B cell (primary cell): ENCODE results near the gene PPP1R27. TPM values are rescaled to one million over a fixed set of nuclear protein-coding genes. Genes with fewer than 3 reads are reported as not detected.

ENCODE experiments used
- ATAC-seq: fragments of 200-7000 bp; cut with Tn5 transposase; one replicate; pipeline ENCODE4 v1.10.0; 2021; ENCODE audit warnings: low read depth, mild to moderate bottlenecking, moderate number of reproducible peaks, moderate library complexity
- CTCF ChIA-PET: fragments of 350-600 bp; sonication (Branson Sonifier 250); formaldehyde crosslinking; loops from one replicate; lab custom pipeline; 2021; ENCODE audit warnings: antibody characterized with exemption, inconsistent platforms; lab: Charles Lee
- POLR2A ChIA-PET: fragments of 350-600 bp; sonication (Branson Sonifier 250); formaldehyde crosslinking; loops from one replicate; lab custom pipeline; 2021; ENCODE audit warnings: antibody characterized with exemption; lab: Charles Lee
- DNase-seq: peaks from one replicate; pipeline ENCODE4 v3.0.0; 2013
- H2AFZ ChIP-seq: 2 replicates; pipeline ENCODE4 v1.6.1; 2012; ENCODE audit warnings: mild to moderate bottlenecking, low read depth, low read length; ENCODE audit not compliant: insufficient read depth, poor library complexity, severe bottlenecking
- H3K27ac ChIP-seq, 2 donors: 1 replicate in 1 of 2; 2 replicates in 1 of 2; pipeline ENCODE4 v1.5.1; 2012 to 2013; ENCODE audit warnings: low read length in 2 of 2, mild to moderate bottlenecking in 2 of 2, moderate library complexity in 1 of 2
- H3K27me3 ChIP-seq, 4 experiments: fragments of 200-600 bp in 1 of 4; sonication (generic) in 1 of 4; replicated peaks in 1 of 4; 1 replicate in 2 of 4; 2 replicates in 2 of 4; pipeline versions ENCODE4 v1.6.1 to v1.7.0; 2013 to 2016; ENCODE audit warnings: low read length in 3 of 4, mild to moderate bottlenecking in 2 of 4, mixed read lengths in 1 of 4, moderate library complexity in 1 of 4; ENCODE audit not compliant: insufficient read depth in 4 of 4, control insufficient read depth in 3 of 4; ENCODE audit errors: control extremely low read depth in 1 of 4
- H3K36me3 ChIP-seq, 2 experiments: replicated peaks in 1 of 2; 1 replicate in 1 of 2; 2 replicates in 1 of 2; pipeline versions ENCODE4 v1.6.1 to v1.7.1; 2013; ENCODE audit warnings: low read length in 1 of 2; ENCODE audit not compliant: insufficient read depth in 2 of 2, control insufficient read depth in 1 of 2; ENCODE audit errors: control extremely low read depth in 1 of 2, extremely low read depth in 1 of 2
- H3K4me1 ChIP-seq, 2 donors: fragments of 200-600 bp in 1 of 2; sonication (generic) in 1 of 2; 1 replicate in 1 of 2; 2 replicates in 1 of 2; pipeline versions ENCODE4 v1.5.1 to v1.6.1; 2013 to 2017; ENCODE audit warnings: low read length in 2 of 2; ENCODE audit not compliant: control insufficient read depth in 2 of 2, insufficient read depth in 2 of 2
- H3K4me2 ChIP-seq: replicated peaks from 2 replicates; pipeline ENCODE3; 2012; ENCODE audit warnings: mild to moderate bottlenecking, low read depth, low read length; ENCODE audit not compliant: poor library complexity, severe bottlenecking
- H3K4me3 ChIP-seq, 5 experiments: fragments of 200-600 bp in 1 of 5; sonication (generic) in 1 of 5; 1 replicate in 3 of 5; 2 replicates in 2 of 5; pipeline versions ENCODE4 v1.5.1 to v1.7.0; 2011 to 2016; ENCODE audit warnings: low read length in 4 of 5, mild to moderate bottlenecking in 4 of 5, low read depth in 2 of 5, control low read depth in 1 of 5, moderate library complexity in 1 of 5; ENCODE audit not compliant: insufficient read depth in 1 of 5; ENCODE audit errors: control extremely low read depth in 1 of 5, extremely low read depth in 1 of 5
- H3K79me2 ChIP-seq: fragments of 200-600 bp; sonication (generic); one replicate; pipeline ENCODE4 v1.6.0; 2016; ENCODE audit warnings: low read length; ENCODE audit not compliant: control insufficient read depth, insufficient read depth
- H3K9ac ChIP-seq: fragments of 200-600 bp; sonication (generic); 2 replicates; pipeline ENCODE4 v1.6.1; 2017; ENCODE audit warnings: mild to moderate bottlenecking, low read length, moderate library complexity
- H3K9me3 ChIP-seq, 3 donors: one replicate each; pipeline versions ENCODE4 v1.6.1 to v1.7.1; 2013; ENCODE audit warnings: low read length in 2 of 3; ENCODE audit not compliant: control insufficient read depth in 2 of 3, insufficient read depth in 1 of 3; ENCODE audit errors: control extremely low read depth in 1 of 3
- H4K20me1 ChIP-seq: 2 replicates; pipeline ENCODE4 v1.6.0; 2012; ENCODE audit warnings: mild to moderate bottlenecking, low read length; ENCODE audit not compliant: insufficient read depth, control insufficient read depth, poor library complexity, severe bottlenecking
- H3K27ac Mint-ChIP-seq: one replicate; pipeline ENCODE4 v1.8.0; 2021; ENCODE audit warnings: mixed read lengths
- H3K27me3 Mint-ChIP-seq: one replicate; pipeline ENCODE4 v1.8.0; 2021; ENCODE audit warnings: mixed read lengths
- H3K4me1 Mint-ChIP-seq: one replicate; pipeline ENCODE4 v1.8.0; 2021; ENCODE audit warnings: mixed read lengths
- H3K4me3 Mint-ChIP-seq: one replicate; pipeline ENCODE4 v1.8.0; 2021; ENCODE audit warnings: mixed read lengths
- H3K9me3 Mint-ChIP-seq: one replicate; pipeline ENCODE4 v1.8.0; 2022; ENCODE audit warnings: mixed read lengths; ENCODE audit not compliant: insufficient read depth
- WGBS: methylation state at CpG from one replicate; pipeline ENCODE4 v1.1.5; 2013; ENCODE audit warnings: missing lambda C conversion rate; ENCODE audit not compliant: insufficient coverage; 5-methylcytosine and 5-hydroxymethylcytosine counted together
- intact Hi-C: fragments of 100-400 bp; cut with micrococcal nuclease; formaldehyde crosslinking; loops from one replicate; pipeline ENCODE4 v1.10.0; 2022
- polyA plus RNA-seq: library from polyadenylated mRNA; depleted of rRNA; stranded (reverse); fragments of >200 nt; gene quantifications from 2 replicates; pipeline ENCODE4 v1.2.3, GENCODE V29; 2012
- total RNA-seq, 2 donors: library from RNA; stranded (reverse); fragments of 120-200 nt in 1 of 2; gene quantifications; 1 replicate in 1 of 2; 2 replicates in 1 of 2; pipeline versions ENCODE4 v1.2.3 to v1.2.4, GENCODE V29; 2013 to 2022
- TF ChIP-seq, protein P1 (sequence below): fragments of 200-600 bp; IDR thresholded peaks from one replicate; pipeline ENCODE4 v1.8.0; 2022; ENCODE audit warnings: antibody characterized with exemption, mild to moderate bottlenecking

PPP1R27 gene
- total and polyA plus RNA-seq, 2 donors (not counting 1 experiment from before 2014, with no cell fraction given): not detected

DNA sequence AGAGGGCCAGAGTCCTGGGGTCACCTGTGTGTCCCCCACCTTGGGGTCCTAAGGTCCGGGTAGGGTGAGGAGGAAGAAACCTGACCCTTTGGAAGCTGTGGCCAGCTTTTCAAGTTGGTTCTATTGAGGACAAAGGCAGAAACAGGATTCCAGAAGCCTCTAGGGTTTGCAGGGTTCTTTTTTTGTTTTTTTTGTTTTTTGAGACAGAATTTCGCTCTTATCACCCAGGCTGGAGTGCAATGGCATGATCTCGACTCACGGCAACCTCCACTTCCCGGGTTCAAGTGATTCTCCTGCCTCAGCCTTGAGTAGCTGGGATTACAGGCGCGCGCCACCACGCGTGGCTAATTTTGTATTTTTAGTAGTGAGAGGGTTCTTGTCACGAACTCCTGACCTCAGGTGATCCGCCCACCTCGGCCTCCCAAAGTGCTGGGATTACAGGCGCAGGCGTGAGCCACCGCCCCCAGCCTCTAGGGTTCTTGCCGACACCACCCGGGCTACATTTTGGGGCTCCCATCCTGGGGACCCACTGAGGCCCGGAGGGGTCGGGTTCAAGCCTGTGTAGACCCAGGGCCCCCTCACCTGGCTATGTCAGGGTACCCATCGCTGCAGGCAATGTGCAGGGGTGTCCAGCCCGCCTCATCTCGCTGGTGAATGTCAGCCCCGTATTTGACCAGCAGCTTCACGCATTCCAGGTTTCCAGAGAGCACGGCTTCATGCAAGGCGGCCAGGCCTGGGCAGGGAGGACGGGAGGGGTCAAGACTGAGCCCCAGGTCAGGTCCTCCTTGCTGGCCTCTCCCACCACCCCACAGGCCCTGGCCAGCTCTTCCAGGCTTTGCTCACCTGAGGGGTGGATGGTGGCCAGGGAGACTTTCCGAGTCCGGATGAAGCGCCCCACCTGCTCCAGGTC lies 674 bp downstream of the PPP1R27 start:
- peak overlapping the region; percentile 83 for H2AFZ ChIP-seq
- peaks cover 20% of the 10 kb centered on the region for H3K79me2 ChIP-seq
- peak overlapping the region; percentile 91 for H3K9ac ChIP-seq
- Mint-ChIP-seq H3K9me3 (no peaks in the 10 kb centered on the region), H3K4me3 (peak overlapping the region; percentile 85), H3K4me1 (peaks cover 21% of the 10 kb centered on the region), H3K27ac (peak overlapping the region; percentile 89), H3K27me3 (no peaks in the 10 kb centered on the region)
- ChIA-PET POLR2A (interaction anchor here (1.0 to 1.8 kb wide), 4 partner anchors 14 to 36 kb away, joined by 4 to 9 read pairs (median 6); partner anchors contain the start of gene P4HB), CTCF (interaction anchor here (1.6 kb wide), 1 partner anchor 36 kb away, joined by 4 read pairs; no protein-coding TSS in a partner anchor)
- peaks cover 18 to 20% of the 10 kb centered on the region in 2 donors for H3K4me1 ChIP-seq
- no peaks in the 10 kb centered on the region for H3K27me3 ChIP-seq
- no peaks in the 10 kb centered on the region for H3K9me3 ChIP-seq
- peaks cover 31% of the 10 kb centered on the region for H4K20me1 ChIP-seq
- intact Hi-C loops: loop anchor here (1.0 to 5.0 kb wide), 5 partner anchors 26 to 131 kb away; partner anchors contain the start of genes ALYREF, ANAPC11, ARHGDIA and MAFG
- TF ChIP-seq, protein P1, sequence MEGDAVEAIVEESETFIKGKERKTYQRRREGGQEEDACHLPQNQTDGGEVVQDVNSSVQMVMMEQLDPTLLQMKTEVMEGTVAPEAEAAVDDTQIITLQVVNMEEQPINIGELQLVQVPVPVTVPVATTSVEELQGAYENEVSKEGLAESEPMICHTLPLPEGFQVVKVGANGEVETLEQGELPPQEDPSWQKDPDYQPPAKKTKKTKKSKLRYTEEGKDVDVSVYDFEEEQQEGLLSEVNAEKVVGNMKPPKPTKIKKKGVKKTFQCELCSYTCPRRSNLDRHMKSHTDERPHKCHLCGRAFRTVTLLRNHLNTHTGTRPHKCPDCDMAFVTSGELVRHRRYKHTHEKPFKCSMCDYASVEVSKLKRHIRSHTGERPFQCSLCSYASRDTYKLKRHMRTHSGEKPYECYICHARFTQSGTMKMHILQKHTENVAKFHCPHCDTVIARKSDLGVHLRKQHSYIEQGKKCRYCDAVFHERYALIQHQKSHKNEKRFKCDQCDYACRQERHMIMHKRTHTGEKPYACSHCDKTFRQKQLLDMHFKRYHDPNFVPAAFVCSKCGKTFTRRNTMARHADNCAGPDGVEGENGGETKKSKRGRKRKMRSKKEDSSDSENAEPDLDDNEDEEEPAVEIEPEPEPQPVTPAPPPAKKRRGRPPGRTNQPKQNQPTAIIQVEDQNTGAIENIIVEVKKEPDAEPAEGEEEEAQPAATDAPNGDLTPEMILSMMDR: no peak
- peak overlapping the region; percentile 85 to 98 for H3K27ac ChIP-seq
- WGBS: 92% methylated on average over 30 of the region's 31 CpGs
- H3K4me2 ChIP-seq: peak overlapping the region; percentile 96
- DNase-seq: no peak
- ATAC-seq: no peak
- peaks cover 0 to 3% of the 10 kb centered on the region in 2 experiments for H3K36me3 ChIP-seq
- peak overlapping the region; percentile 2 to 78 (median 75) for H3K4me3 ChIP-seq
